ENCODE results near the gene MROH2A. TPM values are rescaled to one million over a fixed set of nuclear protein-coding genes. Genes with fewer than 3 reads are reported as not detected.

MROH2A gene
- total RNA-seq, 1 donor from 2014 or later, result not detected

- no peak for DNase-seq (ENCODE audit: low spot score)
Measured at GRCh38 chr2:233801357-233802131, 23.4 kb downstream of the MROH2A start.

GRCh38 chr2:233802132-233802815 is 24.1 kb downstream of the MROH2A start:
- no peak for DNase-seq (ENCODE audit: low spot score)

- DNase-seq (ENCODE audit: low spot score), result no peak
Measured at GRCh38 chr2:233803292-233803911, 25.3 kb downstream of the MROH2A start.

GRCh38 chr2:233803994-233804393 is 25.9 kb downstream of the MROH2A start:
- no peak for DNase-seq (ENCODE audit: low spot score)

- no peak for DNase-seq (ENCODE audit: low spot score)
Measured at GRCh38 chr2:233807215-233807865, 29.2 kb downstream of the MROH2A start.

- no peak for DNase-seq (ENCODE audit: low spot score)
Measured at GRCh38 chr2:233807966-233808935, 30.1 kb downstream of the MROH2A start.

GRCh38 chr2:233810385-233810784 is 32.3 kb downstream of the MROH2A start:
- DNase-seq (ENCODE audit: low spot score), result no peak

- DNase-seq (ENCODE audit: low spot score), result no peak
Measured at GRCh38 chr2:233811087-233811486, 33.0 kb downstream of the MROH2A start.

GRCh38 chr2:233811732-233812131 is 33.6 kb downstream of the MROH2A start:
- no peak for DNase-seq (ENCODE audit: low spot score)

- no peak for DNase-seq (ENCODE audit: low spot score)
Measured at GRCh38 chr2:233813236-233814055, 35.3 kb downstream of the MROH2A start.

- no peak for DNase-seq (ENCODE audit: low spot score)
Measured at GRCh38 chr2:233814056-233814835, 36.1 kb downstream of the MROH2A start.

- DNase-seq (ENCODE audit: low spot score), result no peak
Measured at GRCh38 chr2:233815861-233816260, 37.7 kb downstream of the MROH2A start.

- DNase-seq (ENCODE audit: low spot score), result no peak
Measured at GRCh38 chr2:233816334-233816733, 38.2 kb downstream of the MROH2A start.

GRCh38 chr2:233816771-233817170 is 38.6 kb downstream of the MROH2A start:
- DNase-seq (ENCODE audit: low spot score), result peak; percentile 55

GRCh38 chr2:233817361-233817911 is 39.3 kb downstream of the MROH2A start:
- DNase-seq (ENCODE audit: low spot score), result peak; percentile 52

GRCh38 chr2:233817995-233818638 is 40.0 kb downstream of the MROH2A start:
- no peak for DNase-seq (ENCODE audit: low spot score)

GRCh38 chr2:233818639-233819621 is 40.8 kb downstream of the MROH2A start:
- DNase-seq (ENCODE audit: low spot score), result no peak

Data from umbilical cord (tissue), 2 donors.